Measurements from ENCODE around the gene MFAP4.
A peak's percentile ranks its signal among the peaks of the same experiment; 100 is the strongest.

The MFAP4 gene

DNA sequence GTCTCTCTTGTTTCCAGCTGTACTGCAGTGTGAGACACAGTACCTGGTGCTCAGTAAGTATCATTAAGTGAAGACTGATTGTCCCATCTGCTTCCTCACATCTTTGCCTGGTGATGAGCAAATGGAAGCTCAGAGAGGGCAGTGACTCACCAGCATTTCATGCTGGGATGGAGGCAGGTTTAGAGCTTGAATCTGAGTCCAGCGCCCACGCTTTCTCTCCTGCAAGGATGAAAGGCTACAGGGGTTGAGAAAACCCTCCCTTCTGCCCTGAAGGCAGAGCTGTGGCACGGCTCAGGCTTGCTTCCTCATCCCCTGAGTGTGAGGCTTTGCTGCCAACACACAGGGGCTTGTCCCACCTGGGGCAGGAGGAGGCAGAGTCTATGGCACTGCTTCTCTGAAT, 22.5 kb upstream of the MFAP4 start:
- no peak for DNase-seq

DNA sequence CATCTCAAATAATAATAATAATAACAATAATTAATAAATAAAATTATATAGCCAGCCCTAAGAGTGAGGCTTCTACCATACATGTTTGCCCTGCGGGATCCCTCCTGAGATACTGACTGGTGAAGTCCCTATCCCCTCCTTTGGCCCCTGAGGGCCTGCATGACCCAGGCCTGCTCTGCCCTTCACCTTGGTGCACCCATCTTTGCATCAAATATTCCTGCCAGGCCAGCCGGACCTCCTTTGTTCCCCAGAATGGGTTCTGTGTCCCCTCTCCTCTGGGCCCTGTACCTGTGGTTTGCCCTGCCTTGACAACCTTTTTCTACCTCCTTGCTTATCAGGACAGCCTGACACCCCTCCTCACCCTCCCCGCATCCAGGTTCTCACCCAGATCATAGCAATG, 22.1 kb upstream of the MFAP4 start:
- DNase-seq = no peak

DNA sequence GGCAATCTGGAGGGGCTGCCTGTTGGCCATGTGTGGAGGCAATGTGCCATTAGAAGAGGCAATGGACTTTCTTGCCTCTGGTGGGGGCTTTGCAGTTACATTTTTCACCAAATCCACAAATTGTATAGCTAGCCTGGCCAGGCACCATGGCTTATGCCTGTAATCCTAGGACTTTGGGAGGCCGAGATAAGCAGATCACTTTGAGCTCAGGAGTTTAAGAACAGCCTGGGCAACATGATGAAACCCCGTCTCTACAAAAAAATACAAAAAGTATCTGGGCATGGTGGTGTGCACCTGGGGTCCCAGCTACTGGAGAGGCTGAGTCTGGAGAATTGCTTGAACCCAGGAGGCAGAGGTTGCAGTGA, 21.3 kb upstream of the MFAP4 start:
- DNase-seq = no peak

DNA sequence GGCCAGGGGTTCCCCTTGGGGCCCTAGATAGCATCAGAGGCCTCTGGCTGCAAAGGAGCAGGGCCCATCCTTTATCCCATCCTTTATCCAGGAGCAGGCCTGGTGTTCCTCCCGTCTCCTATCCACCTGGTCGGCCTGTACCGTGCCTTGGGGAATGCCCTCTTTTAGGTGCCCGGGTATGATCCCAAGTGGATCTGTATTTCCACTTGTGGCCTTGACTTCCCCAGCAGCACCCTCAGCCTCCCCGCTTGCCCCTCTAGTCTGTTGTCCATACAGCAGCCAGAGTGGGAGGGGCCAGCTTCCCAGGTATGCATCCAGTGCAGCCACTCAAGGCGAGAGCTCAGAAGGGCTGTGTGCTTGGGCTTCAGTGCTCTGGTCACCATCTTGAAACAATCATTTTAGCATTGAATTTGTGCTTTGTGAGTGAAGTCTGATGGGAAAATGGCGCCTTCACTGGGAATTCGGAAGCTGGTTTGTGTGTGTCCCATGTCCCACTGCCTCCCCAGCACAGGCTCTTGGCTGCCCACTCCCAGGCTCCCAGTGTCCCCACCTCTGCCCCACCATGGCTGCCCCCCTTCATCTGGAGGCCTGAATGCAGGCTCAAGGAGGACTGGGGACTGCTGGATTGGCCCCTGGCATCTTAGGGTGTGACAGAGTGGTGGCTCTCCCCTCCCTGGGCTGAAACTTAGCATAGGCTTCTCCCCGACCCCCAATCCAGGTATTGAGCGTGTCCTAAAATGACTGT, 20.8 kb upstream of the MFAP4 start:
- DNase-seq = no peak

DNA sequence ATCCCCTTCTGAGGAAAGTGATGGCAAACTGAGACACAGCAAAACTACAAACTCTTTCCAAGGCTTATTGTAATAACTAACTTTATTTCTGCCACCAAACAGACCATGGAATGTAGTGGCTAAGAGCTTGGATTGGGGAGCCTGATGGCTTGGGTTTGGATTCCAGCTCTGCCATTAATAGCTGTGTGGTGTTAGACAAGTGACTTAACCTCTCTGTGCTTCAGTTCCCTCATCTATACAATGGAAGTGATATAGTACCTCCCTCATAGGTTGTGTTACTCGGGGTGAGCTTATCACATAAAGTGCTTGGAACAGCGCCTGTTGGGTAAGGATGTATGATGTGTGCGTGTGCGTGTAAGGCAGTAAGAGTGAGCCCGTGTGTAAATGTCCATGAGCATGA, 18.1 kb upstream of the MFAP4 start:
- no peak for DNase-seq

DNA sequence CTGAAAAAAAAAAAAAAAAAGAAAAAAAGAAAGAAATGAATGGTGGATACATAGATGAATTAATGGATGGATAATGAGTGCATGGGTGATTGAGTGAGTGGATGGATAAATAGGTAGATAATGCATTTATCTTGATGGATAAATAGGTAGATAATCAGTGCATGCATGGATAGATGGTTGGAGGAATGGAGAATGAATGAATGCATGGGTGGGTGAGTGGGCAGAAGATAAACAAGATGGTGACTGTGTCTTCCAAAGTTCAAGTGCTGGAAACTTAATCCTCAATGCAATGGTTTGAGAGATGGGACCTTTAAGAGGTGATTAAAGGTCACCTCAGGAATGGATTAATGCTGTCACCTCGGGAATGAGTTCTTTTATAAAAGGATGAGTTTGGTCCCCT, 17.3 kb upstream of the MFAP4 start:
- DNase-seq = no peak

DNA sequence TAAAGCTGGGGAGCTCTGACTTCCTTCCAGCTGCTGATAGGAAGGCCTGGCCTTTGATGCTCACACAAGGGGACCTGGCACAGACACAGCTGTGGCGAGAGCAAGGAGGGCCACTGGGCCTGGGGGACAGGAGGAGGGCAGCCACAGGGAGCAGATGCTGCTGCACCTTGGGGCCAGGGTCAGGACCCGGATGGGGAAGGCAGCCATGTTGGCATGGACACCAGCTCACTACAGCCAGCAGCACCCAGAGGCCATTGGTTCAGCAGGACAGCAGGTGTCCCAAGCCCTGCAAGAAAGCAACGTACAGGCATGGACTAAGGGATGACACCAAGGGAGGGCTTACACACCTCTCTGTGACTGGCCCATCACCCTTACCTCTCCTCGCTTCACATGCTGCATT, 16.0 kb upstream of the MFAP4 start:
- no peak for DNase-seq

DNA sequence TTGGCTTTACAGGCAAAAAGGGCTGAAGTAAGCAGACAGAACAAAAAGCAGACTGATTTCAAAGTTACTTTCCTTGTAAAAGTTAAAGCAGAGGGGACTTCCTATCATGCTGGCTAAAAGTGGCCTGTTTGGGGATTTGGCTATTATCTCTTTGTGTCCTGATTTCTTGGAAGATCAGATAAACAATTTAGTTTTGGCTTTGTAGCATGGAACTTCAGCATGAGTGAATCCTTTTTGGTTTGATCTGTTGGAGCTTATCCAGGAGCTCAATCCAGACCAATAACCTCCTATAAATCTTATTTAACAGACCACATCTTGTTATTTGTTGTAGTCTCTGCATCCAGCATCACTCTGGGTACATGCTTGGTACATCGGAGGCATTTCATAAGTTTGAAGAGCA, 15.2 kb upstream of the MFAP4 start:
- DNase-seq = no peak

DNA sequence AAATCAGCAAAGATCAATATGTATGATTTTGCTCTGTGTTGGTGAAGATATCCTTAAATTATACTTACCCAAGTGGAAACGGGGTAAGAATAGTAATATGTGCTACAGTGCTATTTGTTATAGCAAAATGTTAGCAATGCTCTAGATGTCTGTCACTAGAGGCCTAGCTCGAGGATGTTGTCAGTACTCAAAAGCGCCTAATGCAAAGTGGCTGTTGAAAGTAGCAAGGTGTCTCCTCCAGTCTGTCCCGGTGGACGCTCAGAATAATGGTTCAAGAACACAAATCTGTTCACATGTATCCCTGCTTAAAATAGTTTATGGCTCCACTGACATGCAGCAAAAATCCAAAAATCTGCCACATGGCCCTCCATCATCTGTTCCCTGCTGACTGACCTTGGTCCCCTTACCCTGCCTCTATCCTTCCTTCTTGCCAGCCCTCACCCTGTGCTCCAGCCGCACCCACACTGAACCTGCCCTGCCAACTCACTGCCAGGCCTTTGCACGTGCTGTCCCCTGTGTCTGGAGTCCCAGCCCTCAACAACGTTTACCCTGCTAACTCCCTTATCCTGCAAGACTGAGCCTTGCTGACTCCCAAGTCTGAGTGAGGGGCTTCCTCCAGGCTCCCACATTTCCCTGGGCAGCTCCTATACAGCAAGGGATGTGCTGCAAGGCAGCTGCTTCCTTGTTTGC, 14.5 kb upstream of the MFAP4 start:
- no peak for DNase-seq

DNA sequence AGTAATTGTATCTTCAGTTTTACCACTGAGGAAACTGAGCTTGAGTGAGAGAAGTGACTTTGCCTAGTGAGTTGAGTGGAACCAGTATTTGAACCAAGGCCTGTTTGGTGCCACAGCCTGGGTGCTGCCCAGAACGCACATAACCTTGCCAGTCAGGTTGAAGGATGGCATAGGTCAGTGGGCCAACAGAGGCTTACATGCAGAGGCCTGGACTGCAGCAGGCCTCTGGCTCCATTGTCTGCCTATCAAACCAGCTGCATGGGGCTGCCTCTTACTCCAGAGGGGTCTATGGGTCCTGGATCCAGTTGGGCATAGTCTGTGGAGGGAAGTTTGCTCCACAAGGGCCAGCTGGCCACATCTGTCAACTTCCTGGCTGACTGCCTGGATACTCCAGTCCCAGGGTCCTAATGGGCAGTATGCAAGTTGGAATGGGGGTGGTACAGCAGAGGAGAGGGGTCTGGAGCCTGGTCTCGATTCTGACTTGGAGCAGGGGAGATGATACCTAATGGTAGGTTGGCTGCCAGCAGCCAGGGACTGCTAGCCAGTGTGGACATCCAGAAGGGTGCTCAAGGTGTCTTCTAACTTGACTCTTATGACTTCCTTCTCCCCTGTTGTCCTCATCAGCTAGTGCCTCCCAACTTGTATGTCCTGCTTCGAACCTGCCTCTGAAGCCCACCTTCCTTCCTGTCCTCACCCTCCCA, 12.9 kb upstream of the MFAP4 start:
- peak; percentile 81 for DNase-seq

DNA sequence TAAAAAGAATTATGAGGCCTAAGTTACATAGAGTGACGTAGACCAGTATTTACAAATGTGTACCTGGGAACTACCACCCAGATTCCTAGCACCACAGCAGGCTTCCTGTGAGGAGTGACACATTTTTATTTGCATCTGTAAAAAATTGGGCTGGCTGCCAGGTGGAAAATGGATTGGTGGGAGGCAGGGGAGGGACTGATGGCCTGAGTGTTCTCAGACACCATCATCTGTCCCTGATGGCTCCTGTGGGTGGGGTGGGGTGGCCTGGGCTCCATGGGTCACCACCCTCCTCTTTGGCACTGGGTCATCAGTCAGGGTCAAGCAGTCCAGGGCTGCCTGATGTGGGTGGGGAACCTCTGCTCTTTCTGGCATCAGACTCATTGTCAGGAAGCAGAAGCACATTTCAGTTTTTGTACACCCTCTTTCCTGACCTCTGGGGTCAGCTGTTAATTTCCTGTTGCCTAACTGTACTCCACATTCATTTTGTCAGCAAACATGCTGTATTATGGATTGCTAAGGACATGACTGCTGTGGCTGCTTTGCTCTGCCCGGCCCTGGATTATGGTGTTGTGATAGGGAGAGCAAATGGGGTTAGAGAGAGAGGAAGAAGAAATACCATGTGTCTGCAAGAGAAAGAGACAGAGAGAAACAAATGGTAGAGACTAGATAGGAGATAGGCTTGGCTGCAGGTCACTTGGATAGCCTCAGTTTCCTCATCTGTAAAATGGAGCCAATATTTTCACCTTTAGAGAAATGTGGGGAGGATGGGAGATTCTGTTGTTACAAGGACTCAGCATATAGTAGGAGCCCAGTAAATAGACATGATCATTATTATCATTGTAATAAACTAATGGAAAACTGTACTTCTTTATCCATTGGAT, 11.6 kb upstream of the MFAP4 start:
- no peak for DNase-seq

DNA sequence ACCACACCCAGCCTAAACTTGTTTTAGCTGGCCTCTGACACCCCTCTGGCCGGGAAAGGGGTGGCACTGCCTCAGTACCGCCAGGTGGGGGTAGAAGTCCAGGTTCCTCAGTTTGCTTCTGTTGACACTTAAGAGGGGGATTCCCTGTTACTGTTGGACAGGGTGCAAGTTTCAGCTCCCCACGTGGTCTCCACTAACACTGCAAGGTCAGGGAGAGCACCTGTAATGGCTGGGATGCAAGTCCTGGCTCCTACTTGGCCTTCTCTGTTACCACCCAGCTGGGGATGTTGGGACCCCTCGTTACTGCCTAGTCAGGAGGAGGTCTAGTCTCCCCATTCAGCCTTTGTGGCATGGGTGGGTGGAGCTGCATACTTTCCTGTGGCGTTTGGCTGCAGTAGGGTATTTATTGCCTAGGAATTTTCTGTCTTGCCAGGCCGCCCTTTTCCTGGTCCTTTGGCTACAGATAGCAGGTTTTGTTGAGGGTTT, 10.6 kb upstream of the MFAP4 start:
- no peak for DNase-seq

DNA sequence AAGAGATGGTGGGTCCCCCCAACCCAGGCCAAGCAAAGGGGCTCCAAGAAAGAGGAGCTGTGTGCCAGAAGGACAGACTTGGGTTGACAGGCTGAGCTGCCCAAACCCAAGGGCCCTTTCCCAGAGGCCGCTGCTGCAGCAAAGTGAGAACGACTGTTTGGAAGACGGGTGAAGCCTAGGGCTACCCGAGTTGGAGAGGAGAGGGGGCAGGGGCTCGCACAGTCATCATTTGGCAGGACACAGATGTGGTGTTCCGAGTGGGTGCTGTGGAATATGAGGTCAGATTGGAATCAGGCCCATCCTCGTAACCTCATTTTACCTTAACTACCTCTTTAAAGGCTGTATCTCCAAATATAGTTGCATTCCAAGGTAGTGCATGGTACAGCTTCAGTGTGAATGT, 5.3 kb upstream of the MFAP4 start:
- DNase-seq = no peak

DNA sequence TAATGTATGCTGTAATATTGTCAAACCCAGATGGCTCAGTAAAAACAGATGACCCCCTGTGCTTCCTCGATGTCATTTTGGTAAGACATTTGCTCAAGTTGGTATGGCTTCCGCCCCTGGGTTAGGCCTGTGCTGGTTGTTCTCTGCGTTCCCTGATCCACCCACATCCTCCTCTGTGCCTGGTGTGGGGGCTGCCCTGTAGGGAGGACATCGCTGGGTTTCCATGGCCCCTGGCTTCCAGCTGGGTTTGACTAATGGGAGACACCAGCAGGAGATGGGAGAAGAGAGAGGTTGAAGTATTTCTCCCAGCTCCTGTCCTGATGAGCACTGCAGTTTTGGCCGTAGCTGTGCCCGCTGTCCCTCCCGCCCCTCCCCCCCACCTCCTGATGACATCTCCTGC, 4.4 kb upstream of the MFAP4 start:
- DNase-seq = no peak

DNA sequence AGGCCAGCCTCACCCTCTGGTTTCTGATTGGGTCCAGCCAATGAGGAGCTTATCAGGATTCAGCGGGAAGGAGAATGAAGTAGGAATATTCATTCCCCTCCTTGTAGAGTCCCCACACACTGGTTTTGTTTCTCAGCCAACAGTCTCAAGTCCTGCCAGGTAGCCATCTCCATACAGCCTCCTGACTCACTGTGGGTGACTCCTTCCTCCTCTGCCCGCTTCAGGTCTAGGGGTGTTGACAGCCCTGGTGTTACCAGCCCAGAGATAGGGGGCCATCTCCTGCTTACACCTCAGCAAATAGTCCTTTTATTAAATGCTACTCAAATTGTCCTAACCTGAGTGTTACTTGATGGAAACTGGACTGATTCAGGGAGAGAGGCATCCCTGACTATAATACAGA, 4.0 kb upstream of the MFAP4 start:
- peak; percentile 11 for DNase-seq

DNA sequence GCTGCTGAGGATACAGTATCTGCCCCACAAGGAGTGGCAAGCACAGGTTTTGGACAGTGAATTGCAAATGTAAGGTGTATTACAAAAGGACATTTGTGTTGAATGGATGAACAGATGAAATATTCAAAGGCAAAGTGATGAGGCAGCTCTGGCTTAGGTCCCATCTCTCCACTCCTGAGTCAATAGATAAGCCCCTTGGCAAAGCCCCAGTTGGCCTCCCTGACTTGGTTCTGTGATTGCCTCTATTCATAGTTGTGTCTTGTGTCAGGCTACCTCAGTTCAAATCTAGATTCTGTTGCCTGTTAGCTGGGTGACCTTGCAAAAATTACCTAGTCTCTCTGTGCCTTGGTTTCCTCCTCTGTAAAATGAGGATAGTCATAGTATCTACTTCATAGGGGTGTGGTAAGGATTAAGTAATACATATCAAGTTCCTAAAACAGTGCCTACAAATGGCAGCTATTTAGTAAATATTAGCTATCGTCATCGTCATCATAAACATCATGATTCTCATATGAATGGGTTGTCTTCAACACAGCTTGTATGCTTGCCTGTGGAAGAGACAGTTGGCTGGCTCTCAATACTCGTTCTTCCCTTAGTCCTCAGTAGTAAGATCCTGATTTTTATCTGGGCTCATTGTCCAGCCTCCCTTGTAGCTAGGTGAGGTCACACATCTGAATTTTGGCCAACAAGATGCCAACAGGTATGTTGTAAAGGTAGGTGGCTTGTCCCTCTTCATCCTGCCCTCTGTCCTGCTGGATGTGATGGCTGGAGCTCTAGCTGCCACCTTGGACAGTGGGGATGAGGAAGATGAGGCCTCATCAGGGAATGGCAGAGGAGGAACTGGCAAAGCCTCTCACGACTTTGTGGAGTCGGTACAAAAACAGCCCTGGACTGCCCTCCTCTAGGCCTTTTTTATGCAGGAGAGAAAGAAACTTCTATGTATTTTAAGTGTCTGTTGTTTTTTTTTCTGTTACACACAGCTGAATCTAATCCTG, 2.1 kb upstream of the MFAP4 start:
- no peak for DNase-seq

DNA sequence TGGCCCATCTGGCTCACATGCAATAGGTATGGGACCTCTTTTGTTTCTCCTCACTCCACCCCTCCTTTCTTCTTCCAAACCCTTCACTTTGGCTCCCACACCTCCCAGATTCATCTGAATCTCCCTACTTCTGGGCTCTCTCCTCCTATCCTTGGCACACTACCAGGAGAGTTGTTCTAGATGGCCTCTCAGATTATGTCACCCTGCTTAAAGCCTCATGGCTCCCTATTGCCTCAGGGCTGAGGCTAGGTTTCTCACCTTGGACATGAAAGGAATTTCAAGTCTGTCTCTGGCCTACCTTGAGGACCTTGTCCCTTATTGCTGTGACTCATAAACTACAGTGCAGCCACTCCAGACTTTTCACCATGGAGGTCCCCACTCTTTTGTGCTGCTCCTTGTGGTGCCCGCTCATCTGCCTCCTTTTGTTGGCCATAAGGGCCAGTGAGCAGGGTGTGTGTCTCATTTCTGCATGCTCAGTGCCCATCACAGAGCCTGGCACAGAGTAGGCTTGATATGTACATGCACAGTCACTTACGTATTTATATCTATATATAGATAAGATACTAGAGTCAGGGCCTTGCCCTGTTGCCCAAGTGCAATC, 1.0 kb upstream of the MFAP4 start:
- DNase-seq = no peak

DNA sequence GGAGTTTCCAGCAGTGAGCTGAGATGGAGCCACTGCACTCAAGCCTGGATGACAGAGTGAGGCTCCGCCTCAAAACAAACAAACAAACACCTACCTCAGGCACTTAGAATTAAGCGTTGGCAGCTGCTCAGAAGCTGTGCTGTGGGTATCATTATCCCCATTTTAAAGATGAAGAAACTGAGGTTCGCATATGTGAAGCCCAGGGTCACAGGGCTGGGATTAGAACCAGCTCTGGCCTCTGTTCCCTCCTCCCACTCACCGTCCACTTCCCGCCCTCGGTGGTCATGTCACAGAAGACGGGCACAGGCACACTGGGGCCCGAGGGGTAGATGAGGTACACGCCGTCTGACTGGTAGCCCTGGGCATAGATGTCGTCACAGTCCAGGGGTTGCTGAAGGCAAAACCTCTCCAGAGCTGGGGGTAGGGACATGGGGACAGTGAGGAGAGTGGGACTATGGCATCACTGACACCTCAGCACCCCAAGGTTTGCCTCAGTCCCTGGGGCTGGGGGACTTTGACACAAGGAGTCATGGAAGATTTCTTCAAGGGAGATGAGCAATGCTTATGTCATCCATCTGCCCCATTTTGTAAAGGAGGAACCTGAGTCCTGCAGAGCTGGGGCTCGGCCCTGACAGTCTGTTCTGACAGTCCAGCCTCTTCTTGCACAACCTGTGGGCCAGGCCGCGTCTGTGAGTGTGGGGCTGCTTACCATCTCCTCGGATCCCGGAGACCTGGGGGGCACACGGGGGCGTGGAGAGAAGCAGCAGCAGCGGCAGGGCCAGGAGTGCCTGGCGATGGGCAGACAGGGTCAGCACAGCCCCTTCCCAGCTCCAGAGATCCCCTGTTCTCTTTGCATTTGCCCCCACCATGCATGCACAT, 700 bp downstream of the MFAP4 start:
- peak; percentile 66 for DNase-seq

DNA sequence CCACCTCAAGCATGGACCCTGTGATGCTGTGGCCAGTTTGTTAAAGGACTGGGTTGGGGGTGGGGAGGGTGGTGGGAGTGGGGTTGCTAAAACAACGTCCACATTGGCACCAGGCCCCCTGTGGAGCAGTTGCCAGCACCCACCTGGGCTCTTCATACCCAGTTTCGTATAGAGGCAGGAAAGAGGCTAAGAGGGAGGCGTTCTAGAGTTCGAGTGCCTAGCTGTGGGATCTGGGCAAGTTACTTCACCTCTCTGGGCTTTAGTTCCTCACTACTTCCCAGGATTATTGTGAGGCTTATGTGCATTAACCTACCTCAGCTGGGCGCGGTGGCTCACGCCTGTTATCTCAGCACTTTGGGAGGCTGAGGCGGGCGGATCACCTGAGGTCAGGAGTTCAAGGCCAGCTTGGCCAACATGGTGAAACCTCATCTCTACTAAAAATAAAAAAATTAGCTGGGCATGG, 1.4 kb downstream of the MFAP4 start:
- no peak for DNase-seq

DNA sequence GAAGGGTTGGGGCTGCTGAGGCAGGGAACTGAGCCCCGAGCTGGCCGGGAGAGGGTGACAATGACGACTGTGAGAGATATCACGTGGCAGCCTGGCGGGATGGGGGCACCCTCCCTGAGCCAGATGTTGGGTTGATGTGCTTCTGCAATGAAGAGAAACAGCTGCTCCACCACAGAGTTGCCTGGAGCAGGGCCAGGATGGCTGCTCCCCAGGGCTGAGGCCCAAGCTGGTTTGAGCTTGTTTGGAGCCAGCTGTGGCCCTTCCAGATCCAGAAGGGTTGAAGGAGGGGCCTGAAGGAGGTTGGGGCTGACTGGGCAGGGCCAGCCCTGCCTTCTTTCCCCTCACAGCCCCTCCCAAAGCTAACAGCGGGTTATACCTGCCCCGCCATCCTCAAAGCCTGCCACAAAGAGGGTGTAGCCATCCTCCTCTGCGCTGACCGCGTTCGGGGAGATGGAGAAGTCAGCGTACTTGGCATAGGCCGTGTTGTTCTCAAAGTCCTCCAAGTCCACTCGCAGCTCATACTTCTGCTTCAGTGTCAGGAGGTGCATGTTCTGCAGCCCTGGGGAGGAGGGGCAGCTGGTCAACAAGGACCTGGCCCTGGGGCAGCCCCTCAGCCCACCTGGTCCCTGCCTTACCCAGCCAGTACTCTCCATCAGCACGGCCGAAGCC, 2.1 kb downstream of the MFAP4 start:
- DNase-seq = peak; percentile 95

All from right hindlimb (tissue), 1 donor.